Spinal cord (tissue), 10 donors: ENCODE results near the gene VPREB3. TPM values are rescaled to one million over a fixed set of nuclear protein-coding genes. Genes with fewer than 3 reads are reported as not detected.

Source experiments
- DNase-seq, 6 donors: peaks; one replicate each; pipeline versions ENCODE4 v3.0.0 to v3.0.0-alpha.2; 2013 to 2015; ENCODE audit warnings: low spot score in 6 of 6, low read depth in 4 of 6
- H3K27ac ChIP-seq: one replicate; pipeline ENCODE4 v1.5.1; 2013; ENCODE audit warnings: low read depth, low read length, control low read depth
- H3K27me3 ChIP-seq: one replicate; pipeline ENCODE4 v1.6.1; 2013; ENCODE audit warnings: low read length; ENCODE audit not compliant: control insufficient read depth, insufficient read depth
- H3K36me3 ChIP-seq: one replicate; pipeline ENCODE4 v1.6.1; 2013; ENCODE audit warnings: low read length; ENCODE audit not compliant: control insufficient read depth, insufficient read depth
- H3K4me1 ChIP-seq: one replicate; pipeline ENCODE4 v1.6.1; 2013; ENCODE audit warnings: low read length; ENCODE audit not compliant: control insufficient read depth, insufficient read depth
- H3K4me3 ChIP-seq: one replicate; pipeline ENCODE4 v1.5.1; 2013; ENCODE audit warnings: low read depth, low read length, control low read depth
- H3K9me3 ChIP-seq: one replicate; pipeline ENCODE4 v1.6.1; 2013; ENCODE audit warnings: low read length; ENCODE audit not compliant: control insufficient read depth, insufficient read depth
- WGBS: methylation state at CpG from one replicate; pipeline ENCODE4 v1.1.5; 2013; ENCODE audit warnings: missing lambda C conversion rate; ENCODE audit not compliant: insufficient coverage; 5-methylcytosine and 5-hydroxymethylcytosine counted together
- polyA plus RNA-seq, 2 donors: library from polyadenylated mRNA; unstranded; fragments of 120-200 nt; gene quantifications; one replicate each; pipeline ENCODE4 v1.2.1, GENCODE V29; 2013; ENCODE audit not compliant: insufficient read length in 2 of 2
- total RNA-seq, 2 donors: library from RNA; depleted of rRNA in 1 of 2; stranded (reverse); fragments of 120-200 nt in 1 of 2; fragments of >200 nt in 1 of 2; gene quantifications; one replicate each; pipeline versions ENCODE4 v1.2.3 to v1.2.4, GENCODE V29; 2013 to 2014
- donor health status: healthy.

The VPREB3 gene
- total and polyA plus RNA-seq, 4 donors = 0.33 to 1.2 (median 0.89) TPM; not detected in 1

GRCh38 chr22:23790819-23791737, 36.9 kb upstream of the VPREB3 start:
- Histone ChIP-seq H3K4me1 (peaks cover 36% of the 10 kb centered on the region), H3K27me3 (no peaks in the 10 kb centered on the region), H3K9me3 (no peaks in the 10 kb centered on the region), H3K36me3 (peaks cover 48% of the 10 kb centered on the region), H3K4me3 (no peak overlapping the region), H3K27ac (peak overlapping the region; percentile 67)
- WGBS = 70% methylated on average over 8 of the region's 11 CpGs
- DNase-seq = peak in 1 of 6 donors; percentile 52

DNA sequence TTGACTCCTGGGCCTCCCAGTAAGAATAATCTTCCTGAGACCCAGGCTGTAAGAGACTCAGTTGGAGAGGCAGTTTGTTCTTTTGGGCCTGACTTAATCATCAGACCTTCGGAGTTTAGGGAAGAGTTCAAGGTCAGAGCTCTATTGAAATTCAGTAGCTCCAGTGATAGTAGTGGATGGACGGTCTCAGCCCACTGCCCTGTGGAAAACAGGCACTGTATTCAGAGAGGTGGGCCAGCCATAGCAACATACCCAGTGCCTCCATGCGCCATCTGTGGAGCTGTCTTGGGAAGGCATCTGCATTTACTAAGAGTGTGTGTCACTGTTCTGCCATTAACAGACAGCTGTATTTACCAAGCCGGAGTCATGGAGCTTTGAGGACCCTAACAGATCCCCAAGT, 35.4 kb upstream of the VPREB3 start:
- Histone ChIP-seq H3K27ac (peak overlapping the region; percentile 11), H3K9me3 (no peaks in the 10 kb centered on the region), H3K4me1 (peaks cover 41% of the 10 kb centered on the region), H3K27me3 (no peaks in the 10 kb centered on the region), H3K4me3 (no peak overlapping the region), H3K36me3 (peaks cover 35% of the 10 kb centered on the region)
- DNase-seq = peak in 2 of 6 donors; percentile 44 to 46
- WGBS = 67% methylated on average over 2 of the region's 4 CpGs

- H3K9me3 ChIP-seq = no peaks in the 10 kb centered on the region
- H3K27ac ChIP-seq = peak overlapping the region; percentile 11
- no peak for DNase-seq
- peaks cover 30% of the 10 kb centered on the region for H3K36me3 ChIP-seq
- H3K4me1 ChIP-seq = peaks cover 41% of the 10 kb centered on the region
- H3K4me3 ChIP-seq = no peak overlapping the region
- no peaks in the 10 kb centered on the region for H3K27me3 ChIP-seq
- WGBS = 77% methylated on average over 2 of the region's 4 CpGs
Measured at GRCh38 chr22:23789121-23789520, 34.9 kb upstream of the VPREB3 start.

DNA sequence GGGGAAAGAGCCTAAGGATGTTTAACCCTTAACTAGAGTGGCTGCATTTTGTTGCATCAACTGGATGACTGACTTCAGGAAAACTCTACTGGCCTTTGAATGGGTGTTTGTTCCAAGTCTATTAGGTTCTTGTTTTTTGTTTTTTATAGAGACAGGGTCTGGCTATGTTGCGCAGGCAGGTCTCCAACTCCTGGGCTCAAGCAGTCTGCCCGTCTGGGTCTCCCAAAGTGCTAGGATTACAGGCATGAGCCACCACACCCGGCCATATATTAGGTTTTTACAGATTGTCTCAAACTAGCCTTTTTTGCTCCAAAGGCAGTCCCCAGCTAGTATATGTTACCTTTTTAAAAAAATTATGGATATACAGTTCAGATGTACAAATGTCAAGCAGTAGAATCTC, 33.7 kb upstream of the VPREB3 start:
- Histone ChIP-seq H3K27ac (no peak overlapping the region), H3K9me3 (no peaks in the 10 kb centered on the region), H3K4me3 (peak overlapping the region; percentile 80), H3K36me3 (peaks cover 28% of the 10 kb centered on the region), H3K4me1 (peaks cover 41% of the 10 kb centered on the region), H3K27me3 (no peaks in the 10 kb centered on the region)
- DNase-seq = no peak
- 32% methylated on average over 3 of the region's 3 CpGs for WGBS

DNA sequence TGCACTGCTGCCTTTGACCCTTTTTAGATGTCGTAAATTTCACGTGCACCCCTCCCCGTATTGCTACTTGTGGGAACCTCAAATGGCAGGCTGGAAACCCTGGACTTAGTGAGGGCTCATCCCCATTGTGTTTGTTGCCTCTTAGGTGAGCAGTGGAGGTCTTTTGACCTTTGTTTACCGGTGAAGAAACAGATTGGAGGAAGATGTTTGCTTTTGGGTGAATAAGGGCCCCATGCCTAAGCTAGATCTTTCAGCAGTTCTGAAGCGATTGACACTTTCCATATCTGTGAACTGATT, 33.3 kb upstream of the VPREB3 start:
- DNase-seq = no peak
- Histone ChIP-seq H3K27me3 (no peaks in the 10 kb centered on the region), H3K9me3 (no peaks in the 10 kb centered on the region), H3K4me3 (peak overlapping the region; percentile 80), H3K4me1 (peaks cover 41% of the 10 kb centered on the region), H3K27ac (peak overlapping the region; percentile 75), H3K36me3 (peaks cover 24% of the 10 kb centered on the region)
- 4% methylated on average over 5 of the region's 5 CpGs for WGBS

GRCh38 chr22:23786752-23787599, 32.8 kb upstream of the VPREB3 start, which contains the start of gene SMARCB1:
TSS of gene SMARCB1 (plus strand) at chr22:23786966. CDS start at chr22:23787170, 204 bp downstream.
- peaks cover 44% of the 10 kb centered on the region for H3K4me1 ChIP-seq
- peak; percentile 72 to 97 (median 83) for DNase-seq
- H3K27ac ChIP-seq = peak within 1 kb of the TSS; percentile 93
- no peaks in the 10 kb centered on the region for H3K9me3 ChIP-seq
- H3K27me3 ChIP-seq = no peaks in the 10 kb centered on the region
- H3K4me3 ChIP-seq = peak within 1 kb of the TSS; percentile 80
- H3K36me3 ChIP-seq = peaks cover 24% of the 10 kb centered on the region
- WGBS = under 1% methylated on average over 97 of the region's 97 CpGs

- H3K27ac ChIP-seq = peak overlapping the region; percentile 93
- H3K27me3 ChIP-seq = no peaks in the 10 kb centered on the region
- no peaks in the 10 kb centered on the region for H3K9me3 ChIP-seq
- H3K36me3 ChIP-seq = peaks cover 18% of the 10 kb centered on the region
- 46% methylated on average over 4 of the region's 9 CpGs for WGBS
- peaks cover 48% of the 10 kb centered on the region for H3K4me1 ChIP-seq
- peak overlapping the region; percentile 80 for H3K4me3 ChIP-seq
- no peak for DNase-seq
Measured at GRCh38 chr22:23786261-23786710, 32.1 kb upstream of the VPREB3 start.

- Histone ChIP-seq H3K27ac (no peak overlapping the region), H3K27me3 (no peaks in the 10 kb centered on the region), H3K4me1 (peaks cover 50% of the 10 kb centered on the region)
Measured at GRCh38 chr22:23784215-23784732, 30.0 kb upstream of the VPREB3 start.

GRCh38 chr22:23783265-23784150, 29.3 kb upstream of the VPREB3 start:
- H3K27me3 ChIP-seq = no peaks in the 10 kb centered on the region
- peaks cover 42% of the 10 kb centered on the region for H3K4me1 ChIP-seq
- peaks cover 33% of the 10 kb centered on the region for H3K36me3 ChIP-seq
- WGBS = 88% methylated on average over 15 of the region's 15 CpGs
- no peaks in the 10 kb centered on the region for H3K9me3 ChIP-seq
- H3K27ac ChIP-seq = no peak overlapping the region
- DNase-seq = no peak
- no peak overlapping the region for H3K4me3 ChIP-seq

More at GRCh38 chr22:23784215-23784732, 30.0 kb upstream of the VPREB3 start:
- Histone ChIP-seq H3K4me3 (no peak overlapping the region), H3K36me3 (peaks cover 33% of the 10 kb centered on the region), H3K9me3 (no peaks in the 10 kb centered on the region)
- DNase-seq = no peak
- WGBS = 79% methylated on average over 3 of the region's 8 CpGs
